ENCODE results near the gene NPIPA1.
"Not testable (repeated sequence)": the region's sequence is repeated elsewhere in the genome, so short reads cannot be mapped to it uniquely, and the experiment has no call there.

Gene NPIPA1

DNA sequence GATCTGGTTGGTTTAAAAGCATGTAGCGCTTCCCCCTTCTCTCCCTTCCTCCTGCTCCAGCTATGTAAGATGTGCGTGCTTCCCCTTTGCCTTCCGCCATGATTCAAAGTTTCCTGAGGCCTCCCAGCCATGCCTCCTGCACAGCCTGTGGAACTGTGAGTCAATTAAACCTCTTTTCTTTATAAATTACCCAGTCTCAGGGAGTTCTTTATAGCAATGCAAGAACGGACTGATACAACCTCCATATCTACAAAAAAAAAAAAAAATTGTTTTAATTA is 21.0 kb downstream of the NPIPA1 start:
- DNase-seq (ENCODE audit: low read depth): no peak
- no peak overlapping the region for H3K4me3 ChIP-seq (ENCODE audit: low read depth, low read length)
- in situ Hi-C loops (cut with HindIII; ENCODE audit: low sequenced_read_pairs): no loop called here
- TF ChIP-seq, protein P1, sequence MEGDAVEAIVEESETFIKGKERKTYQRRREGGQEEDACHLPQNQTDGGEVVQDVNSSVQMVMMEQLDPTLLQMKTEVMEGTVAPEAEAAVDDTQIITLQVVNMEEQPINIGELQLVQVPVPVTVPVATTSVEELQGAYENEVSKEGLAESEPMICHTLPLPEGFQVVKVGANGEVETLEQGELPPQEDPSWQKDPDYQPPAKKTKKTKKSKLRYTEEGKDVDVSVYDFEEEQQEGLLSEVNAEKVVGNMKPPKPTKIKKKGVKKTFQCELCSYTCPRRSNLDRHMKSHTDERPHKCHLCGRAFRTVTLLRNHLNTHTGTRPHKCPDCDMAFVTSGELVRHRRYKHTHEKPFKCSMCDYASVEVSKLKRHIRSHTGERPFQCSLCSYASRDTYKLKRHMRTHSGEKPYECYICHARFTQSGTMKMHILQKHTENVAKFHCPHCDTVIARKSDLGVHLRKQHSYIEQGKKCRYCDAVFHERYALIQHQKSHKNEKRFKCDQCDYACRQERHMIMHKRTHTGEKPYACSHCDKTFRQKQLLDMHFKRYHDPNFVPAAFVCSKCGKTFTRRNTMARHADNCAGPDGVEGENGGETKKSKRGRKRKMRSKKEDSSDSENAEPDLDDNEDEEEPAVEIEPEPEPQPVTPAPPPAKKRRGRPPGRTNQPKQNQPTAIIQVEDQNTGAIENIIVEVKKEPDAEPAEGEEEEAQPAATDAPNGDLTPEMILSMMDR (IDR thresholded peaks at IDR 0.05; ENCODE audit: low read depth, low read length, missing control alignments): no peak

DNA sequence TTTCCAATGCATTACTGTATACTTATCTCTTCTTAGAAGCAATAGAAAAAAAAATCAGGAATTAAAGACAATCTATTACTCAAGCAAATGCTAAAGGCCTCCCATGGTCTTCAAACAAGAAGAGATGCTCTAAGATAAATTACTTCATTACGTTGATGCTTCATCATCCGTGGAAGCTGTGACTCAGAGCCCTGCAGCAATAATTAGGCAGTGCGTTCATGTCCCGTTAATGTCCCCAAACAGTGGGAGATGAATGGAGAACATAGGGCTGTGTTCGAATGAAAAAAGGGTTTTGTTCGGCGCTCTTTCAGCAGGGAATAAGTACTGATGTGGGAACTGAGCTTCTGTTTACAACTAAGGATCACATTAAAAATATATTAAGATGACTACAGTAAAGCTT is 21.7 kb downstream of the NPIPA1 start:
- in situ Hi-C loops (cut with HindIII; ENCODE audit: low sequenced_read_pairs): no loop called here
- H3K4me3 ChIP-seq (ENCODE audit: low read depth, low read length): no peak overlapping the region
- TF ChIP-seq, protein P1 (IDR thresholded peaks at IDR 0.05; ENCODE audit: low read depth, low read length, missing control alignments): no peak
- DNase-seq (ENCODE audit: low read depth): no peak

DNA sequence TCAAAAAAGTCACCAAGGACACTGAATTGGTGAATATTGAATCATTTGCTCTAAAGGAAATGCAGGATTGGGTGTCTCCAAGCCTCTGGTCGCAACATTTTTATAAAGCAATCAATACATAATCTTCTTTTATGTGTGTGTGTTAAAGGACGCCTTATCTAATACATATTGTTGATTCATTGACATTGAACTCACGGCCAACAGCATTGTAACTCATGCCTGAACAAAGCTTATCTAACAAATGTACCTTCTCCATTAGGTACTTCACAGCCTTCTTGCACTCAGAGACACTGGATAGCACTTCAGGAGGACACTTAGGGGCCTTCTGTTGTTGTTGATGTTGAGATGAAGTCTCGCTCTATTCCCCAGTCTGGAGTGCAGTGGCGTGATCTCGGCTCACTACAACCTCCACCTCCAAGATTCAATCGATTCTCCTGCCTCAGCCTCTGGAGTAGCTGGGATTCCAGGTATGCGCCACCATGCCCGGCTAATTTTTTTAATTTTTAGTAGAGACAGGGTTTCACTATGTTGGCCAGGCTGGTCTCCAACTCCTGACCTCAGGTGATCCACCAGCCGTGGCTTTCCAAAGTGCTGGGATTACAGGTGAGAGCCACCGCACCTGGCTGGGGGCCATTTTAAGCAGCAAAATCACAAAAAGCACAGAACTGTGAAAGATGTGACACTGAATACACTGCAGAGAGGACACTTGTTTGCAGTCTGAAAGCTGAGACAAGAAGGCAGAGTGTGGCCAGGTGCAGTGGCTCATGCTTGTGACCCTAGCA is 24.4 kb downstream of the NPIPA1 start:
- DNase-seq (ENCODE audit: low read depth): no peak
- H3K4me3 ChIP-seq (ENCODE audit: low read depth, low read length): no peak overlapping the region
- TF ChIP-seq, protein P1 (IDR thresholded peaks at IDR 0.05; ENCODE audit: low read depth, low read length, missing control alignments): no peak
- in situ Hi-C loops (cut with HindIII; ENCODE audit: low sequenced_read_pairs): no loop called here

DNA sequence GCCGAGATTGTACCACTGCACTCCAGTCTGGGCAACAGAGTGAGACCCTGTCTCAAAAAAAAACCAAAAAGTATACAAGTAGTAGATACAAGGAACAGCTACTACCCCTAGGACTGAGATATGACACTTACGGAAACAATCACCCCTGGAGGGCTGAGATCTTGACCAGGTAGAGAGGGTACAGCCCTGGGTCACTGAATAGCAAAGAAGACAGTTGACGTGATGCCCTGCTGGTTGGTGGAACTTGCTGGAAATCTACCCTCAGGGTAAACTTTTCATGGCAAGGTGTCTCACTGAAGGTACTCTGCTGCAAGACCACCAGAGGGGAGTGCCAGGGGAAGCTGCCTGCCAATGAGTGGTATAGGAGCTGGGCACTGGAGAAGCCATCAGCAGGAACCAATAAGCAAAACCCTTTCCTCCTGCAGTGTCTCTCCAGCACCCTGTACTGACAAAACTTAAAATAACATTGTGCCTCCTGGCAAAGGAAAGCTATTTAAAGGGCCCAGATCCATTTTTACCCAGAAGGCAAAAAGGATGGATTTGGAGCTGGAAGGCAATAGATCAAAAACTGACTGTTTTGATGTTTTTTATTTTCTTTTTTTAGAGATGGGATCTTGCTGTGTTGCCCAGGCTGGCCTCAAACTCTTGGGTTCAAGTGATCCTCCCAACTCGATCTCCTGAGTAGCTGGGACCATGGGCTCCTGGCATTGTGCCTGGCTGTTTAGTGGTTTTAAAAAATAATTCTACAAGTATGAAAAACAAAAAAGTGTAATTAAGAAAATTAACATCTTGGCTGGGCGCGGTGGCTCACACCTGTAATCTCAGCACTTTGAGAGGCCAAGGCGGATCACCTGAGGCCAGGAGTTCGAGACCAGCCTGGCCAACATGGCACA is 26.3 kb downstream of the NPIPA1 start:
- no peak overlapping the region for H3K4me3 ChIP-seq (ENCODE audit: low read depth, low read length)
- DNase-seq (ENCODE audit: low read depth): no peak
- in situ Hi-C loops (cut with HindIII; ENCODE audit: low sequenced_read_pairs): no loop called here
- TF ChIP-seq, protein P1 (IDR thresholded peaks at IDR 0.05; ENCODE audit: low read depth, low read length, missing control alignments): no peak

DNA sequence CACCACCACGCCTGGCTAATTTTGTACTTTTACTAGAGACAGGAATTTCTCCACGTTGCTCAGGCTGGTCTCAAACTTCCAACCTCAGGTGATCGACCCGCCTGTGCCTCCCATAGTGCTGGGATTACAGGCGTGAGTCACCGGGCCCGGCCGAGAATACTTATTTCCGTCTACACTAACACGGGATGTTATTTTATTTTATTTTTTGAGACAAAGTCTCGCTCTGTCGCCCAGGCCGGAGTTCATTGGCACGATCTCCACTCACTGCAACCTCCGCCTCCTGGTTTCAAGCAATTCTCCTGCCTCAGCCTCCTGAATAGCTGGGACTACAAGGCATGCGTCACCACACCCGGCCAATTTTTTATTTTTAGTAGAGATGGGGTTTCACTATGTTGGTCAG is 28.1 kb downstream of the NPIPA1 start:
- H3K4me3 ChIP-seq (ENCODE audit: low read depth, low read length): no peak overlapping the region
- TF ChIP-seq, protein P1 (IDR thresholded peaks at IDR 0.05; ENCODE audit: low read depth, low read length, missing control alignments): no peak
- in situ Hi-C loops (cut with HindIII; ENCODE audit: low sequenced_read_pairs): no loop called here
- no peak for DNase-seq (ENCODE audit: low read depth)

GRCh38 chr16:14969795-14970194 is 32.6 kb downstream of the NPIPA1 start:
- H3K4me3 ChIP-seq (ENCODE audit: low read depth, low read length); DNase-seq (ENCODE audit: low read depth); in situ Hi-C loops (cut with HindIII; ENCODE audit: low sequenced_read_pairs): not testable (repeated sequence)

DNA sequence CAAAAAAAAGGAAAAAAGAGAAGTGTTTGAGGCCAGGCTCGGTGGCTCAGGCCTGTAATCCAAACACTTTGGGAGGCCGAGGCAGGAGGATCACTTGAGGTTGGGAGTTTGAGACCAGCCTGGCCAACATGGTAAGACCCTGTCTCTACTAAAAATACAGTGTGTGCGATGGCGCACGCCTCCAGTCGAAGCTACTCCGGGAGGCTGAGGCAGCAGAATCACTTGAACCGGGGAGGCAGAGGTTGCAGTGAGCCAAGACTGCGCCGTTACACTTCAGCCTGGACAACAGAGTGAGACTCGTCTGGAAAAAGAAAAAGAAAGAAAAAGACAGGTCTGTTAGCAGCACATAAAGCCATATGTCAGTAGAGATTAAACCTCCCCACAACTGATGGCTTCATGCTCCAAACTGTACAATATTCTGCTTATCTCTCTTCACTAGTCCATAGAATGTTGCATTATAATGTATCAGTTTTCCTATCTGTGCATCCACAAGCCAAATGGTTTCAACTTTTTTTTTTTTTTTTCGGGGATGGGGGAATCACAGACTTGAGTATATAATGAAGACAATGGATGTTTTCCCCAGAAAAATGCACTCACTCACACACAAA is 34.5 kb downstream of the NPIPA1 start:
- in situ Hi-C loops (cut with HindIII; ENCODE audit: low sequenced_read_pairs); DNase-seq (ENCODE audit: low read depth); H3K4me3 ChIP-seq (ENCODE audit: low read depth, low read length): not testable (repeated sequence)

- H3K4me3 ChIP-seq (ENCODE audit: low read depth, low read length): peak overlapping the region; percentile 84
- DNase-seq (ENCODE audit: low read depth); in situ Hi-C loops (cut with HindIII; ENCODE audit: low sequenced_read_pairs): not testable (repeated sequence)
Measured at GRCh38 chr16:14973785-14974322, 36.6 kb downstream of the NPIPA1 start.

GRCh38 chr16:14974331-14974655 is 37.0 kb downstream of the NPIPA1 start:
- in situ Hi-C loops (cut with HindIII; ENCODE audit: low sequenced_read_pairs); DNase-seq (ENCODE audit: low read depth): not testable (repeated sequence)
- peak overlapping the region; percentile 84 for H3K4me3 ChIP-seq (ENCODE audit: low read depth, low read length)

- in situ Hi-C loops (cut with HindIII; ENCODE audit: low sequenced_read_pairs): not testable (repeated sequence)
- peak within 1 kb of the TSS; percentile 84 for H3K4me3 ChIP-seq (ENCODE audit: low read depth, low read length)
- peak; percentile 49 for DNase-seq (ENCODE audit: low read depth)
Measured at GRCh38 chr16:14974656-14975417, 37.6 kb downstream of the NPIPA1 start, which contains the start of gene PDXDC1. PDXDC1 (plus strand) TSS chr16:14975026; CDS start chr16:14975200, 174 bp downstream.
